Prostate gland (tissue), 2 donors: ENCODE results near the gene TMEM271.

Experiments used
- POLR2AphosphoS5 ChIP-seq: sonication (generic); formaldehyde crosslinking; IDR thresholded peaks from one replicate; pipeline ENCODE4 v1.6.1; 2017; ENCODE audit warnings: antibody characterized with exemption
- TF ChIP-seq, protein P1 (sequence below), 4 experiments: fragments of 200-600 bp in 2 of 4; fragments of 450-650 bp in 2 of 4; sonication (generic) in 2 of 4; IDR thresholded peaks; 1 replicate in 3 of 4; 2 replicates in 1 of 4; pipeline ENCODE4 v1.5.1; 2016 to 2019; ENCODE audit warnings: antibody characterized with exemption in 4 of 4, mild to moderate bottlenecking in 2 of 4, moderate library complexity in 2 of 4

DNA sequence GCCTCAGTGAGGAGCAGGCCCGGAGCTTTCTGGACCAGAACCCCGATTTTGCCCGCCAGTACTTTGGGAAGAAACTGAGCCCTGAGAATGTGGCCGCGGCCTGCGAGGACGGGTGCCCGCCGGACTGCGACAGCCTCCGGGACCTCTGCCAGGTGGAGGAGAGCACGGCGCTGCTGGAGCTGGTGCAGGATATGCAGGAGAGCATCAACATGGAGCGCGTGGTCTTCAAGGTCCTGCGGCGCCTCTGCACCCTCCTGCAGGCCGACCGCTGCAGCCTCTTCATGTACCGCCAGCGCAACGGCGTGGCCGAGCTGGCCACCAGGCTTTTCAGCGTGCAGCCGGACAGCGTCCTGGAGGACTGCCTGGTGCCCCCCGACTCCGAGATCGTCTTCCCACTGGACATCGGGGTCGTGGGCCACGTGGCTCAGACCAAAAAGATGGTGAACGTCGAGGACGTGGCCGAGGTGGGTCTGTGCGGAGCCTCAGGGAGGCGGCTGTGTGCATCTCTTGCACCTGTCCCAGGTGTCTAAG, 49.6 kb upstream of the TMEM271 start:
- TF ChIP-seq POLR2AphosphoS5 = no peak
- TF ChIP-seq, protein P1, sequence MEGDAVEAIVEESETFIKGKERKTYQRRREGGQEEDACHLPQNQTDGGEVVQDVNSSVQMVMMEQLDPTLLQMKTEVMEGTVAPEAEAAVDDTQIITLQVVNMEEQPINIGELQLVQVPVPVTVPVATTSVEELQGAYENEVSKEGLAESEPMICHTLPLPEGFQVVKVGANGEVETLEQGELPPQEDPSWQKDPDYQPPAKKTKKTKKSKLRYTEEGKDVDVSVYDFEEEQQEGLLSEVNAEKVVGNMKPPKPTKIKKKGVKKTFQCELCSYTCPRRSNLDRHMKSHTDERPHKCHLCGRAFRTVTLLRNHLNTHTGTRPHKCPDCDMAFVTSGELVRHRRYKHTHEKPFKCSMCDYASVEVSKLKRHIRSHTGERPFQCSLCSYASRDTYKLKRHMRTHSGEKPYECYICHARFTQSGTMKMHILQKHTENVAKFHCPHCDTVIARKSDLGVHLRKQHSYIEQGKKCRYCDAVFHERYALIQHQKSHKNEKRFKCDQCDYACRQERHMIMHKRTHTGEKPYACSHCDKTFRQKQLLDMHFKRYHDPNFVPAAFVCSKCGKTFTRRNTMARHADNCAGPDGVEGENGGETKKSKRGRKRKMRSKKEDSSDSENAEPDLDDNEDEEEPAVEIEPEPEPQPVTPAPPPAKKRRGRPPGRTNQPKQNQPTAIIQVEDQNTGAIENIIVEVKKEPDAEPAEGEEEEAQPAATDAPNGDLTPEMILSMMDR (IDR thresholded peaks at IDR 0.05) = no peak
